Adipose tissue (tissue), 3 donors: Measurements from ENCODE around the gene C1QL4. TPM values are rescaled to one million over a fixed set of nuclear protein-coding genes. Genes with fewer than 3 reads are reported as not detected.
"Not testable (repeated sequence)": the region's sequence is repeated elsewhere in the genome, so short reads cannot be mapped to it uniquely, and the experiment has no call there.

ENCODE experiments used
- H3K27ac ChIP-seq: one replicate; pipeline ENCODE4 v1.5.1; 2013; ENCODE audit warnings: low read depth, low read length
- WGBS, 3 donors: extraction: QIAGEN DNeasy Blood & Tissue Kit; methylation state at CpG; one replicate each; pipeline ENCODE4 v1.1.7; 2013; 5-methylcytosine and 5-hydroxymethylcytosine counted together
- polyA plus RNA-seq, 3 donors: library from polyadenylated mRNA; stranded (reverse); fragments of 200-250 nt; gene quantifications; one replicate each; pipeline ENCODE4 v1.2.3, GENCODE V29; 2013
- donor health status: healthy with polysubstance abuse.
- donor health status: Bipolar disorder and iron deficiency.
- donor health status: healthy.

C1QL4 gene
- polyA plus RNA-seq = not detected

- 2 to 3% (median 2%) methylated on average over 53 to 65 of the region's 65 CpGs for WGBS, 3 donors
- no peak within 1 kb of the TSS for H3K27ac ChIP-seq
These were observed at the start of gene C1QL4 for GRCh38 chr12:49336645-49337584. TSS of gene C1QL4 (minus strand) at chr12:49337188. CDS start at chr12:49336477, 711 bp downstream.

GRCh38 chr12:49380184-49380583, 43.2 kb upstream of the C1QL4 start:
- 84 to 98% (median 95%) methylated on average over 9 of the region's 9 CpGs for WGBS, 3 donors
- not testable (repeated sequence) for H3K27ac ChIP-seq

DNA sequence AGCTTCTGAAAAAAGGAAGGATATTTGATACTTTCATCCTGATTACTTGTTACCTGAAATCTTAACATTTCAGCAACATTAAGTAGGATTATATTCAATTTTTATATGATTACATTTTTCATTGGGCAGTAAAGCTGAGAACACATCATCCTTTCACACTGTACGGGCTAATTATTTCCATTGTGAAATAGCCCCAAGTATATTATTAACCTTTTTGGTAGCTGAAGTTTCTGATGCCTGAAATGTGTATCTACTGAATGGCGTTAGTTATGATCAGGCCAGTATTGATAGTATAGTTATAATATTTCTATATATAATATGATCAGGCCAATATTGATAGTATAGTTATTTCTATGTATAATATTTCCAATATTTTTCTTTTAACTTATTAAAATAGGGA, 40.4 kb upstream of the C1QL4 start:
- no peak overlapping the region for H3K27ac ChIP-seq
- 53 to 86% (median 86%) methylated on average over 2 of the region's 2 CpGs for WGBS, 3 donors

GRCh38 chr12:49375406-49375805, 38.4 kb upstream of the C1QL4 start:
- 89 to 100% (median 97%) methylated on average over 1 of the region's 1 CpG for WGBS, 3 donors
- no peak overlapping the region for H3K27ac ChIP-seq

GRCh38 chr12:49370539-49370938, 33.6 kb upstream of the C1QL4 start:
- H3K27ac ChIP-seq = no peak overlapping the region
- 90 to 95% (median 92%) methylated on average over 6 of the region's 6 CpGs for WGBS, 3 donors

DNA sequence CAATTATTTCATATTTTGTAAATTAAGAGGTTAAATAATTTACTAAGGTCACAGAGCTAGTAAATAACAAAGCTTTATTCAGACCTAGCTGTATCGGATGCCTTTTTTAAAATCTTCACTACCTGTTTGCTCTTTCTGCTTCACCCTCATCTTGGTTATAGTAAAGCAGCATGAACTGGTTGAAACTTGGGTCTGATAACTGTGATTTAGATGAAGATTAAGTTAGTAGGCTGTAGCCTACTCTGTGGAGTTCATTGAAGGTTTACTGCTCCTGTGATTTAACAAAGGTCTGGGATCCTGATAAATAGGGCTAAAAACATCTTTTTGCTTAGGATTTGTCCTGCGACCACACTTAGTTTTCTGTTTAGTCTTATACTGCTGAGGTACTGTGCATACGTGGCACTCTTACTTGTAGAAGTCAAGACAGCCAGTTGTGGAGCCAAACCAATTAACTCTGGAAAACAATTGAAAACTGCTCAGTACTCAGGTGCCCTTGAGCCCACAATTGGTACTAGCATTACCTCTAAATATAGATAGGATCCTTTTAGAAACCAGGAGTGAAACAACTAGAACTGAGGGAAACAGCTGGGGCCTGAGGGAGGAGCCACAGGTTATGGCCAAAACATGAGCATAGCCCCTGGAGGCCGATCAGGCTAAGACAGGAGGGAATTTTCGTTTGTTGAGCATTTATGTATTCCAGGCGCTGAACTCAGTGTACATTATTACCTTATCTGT, 32.6 kb upstream of the C1QL4 start:
- H3K27ac ChIP-seq = no peak overlapping the region
- WGBS, 3 donors = 38 to 43% (median 41%) methylated on average over 6 of the region's 6 CpGs

GRCh38 chr12:49368240-49368600, 31.2 kb upstream of the C1QL4 start:
- WGBS, 3 donors = 12 to 22% (median 22%) methylated on average over 3 of the region's 3 CpGs
- no peak overlapping the region for H3K27ac ChIP-seq

GRCh38 chr12:49367381-49368239, 30.6 kb upstream of the C1QL4 start, which contains the start of gene SPATS2:
TSS of gene SPATS2 (plus strand) at chr12:49367462. CDS start at chr12:49461013, 93,551 bp downstream.
- WGBS, 3 donors = 0 to 2% (median 0%) methylated on average over 40 to 52 of the region's 52 CpGs
- H3K27ac ChIP-seq = peak within 1 kb of the TSS; percentile 38

DNA sequence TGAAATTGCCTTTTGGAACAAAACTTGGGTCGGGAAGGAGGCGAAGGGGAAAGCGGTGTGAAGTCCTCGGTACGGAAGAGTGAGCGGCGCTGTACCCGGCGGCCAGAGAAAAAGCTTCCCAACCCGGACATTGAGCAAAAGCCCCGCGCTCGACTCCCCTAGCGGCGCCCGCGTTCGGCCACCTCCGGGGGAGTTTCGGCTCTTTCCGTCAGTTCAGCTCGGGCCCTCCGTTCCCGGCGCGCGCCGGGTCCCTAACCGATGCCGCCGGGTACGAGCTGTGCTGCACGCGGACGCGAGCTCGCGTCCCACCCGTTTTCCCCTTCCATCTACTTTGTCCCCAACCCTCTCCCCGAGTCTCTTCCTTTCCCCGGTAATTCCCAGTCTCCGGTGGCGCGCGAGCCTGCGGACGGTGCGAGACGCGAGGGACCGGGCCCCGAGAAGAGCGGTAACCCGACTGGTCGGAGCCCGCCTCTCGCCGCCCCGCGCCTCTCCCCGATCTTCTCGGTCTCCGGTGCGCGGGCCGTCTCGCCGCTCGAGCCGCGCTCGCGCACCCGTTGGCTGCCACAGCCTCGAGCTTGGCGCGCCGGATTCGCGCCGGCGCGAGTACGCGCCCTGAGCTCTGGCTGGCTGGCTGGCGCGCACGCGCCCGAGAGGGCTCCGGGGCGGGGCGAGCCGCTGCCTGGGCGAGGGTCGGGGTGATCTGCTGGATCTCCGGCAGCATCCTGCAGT, 29.8 kb upstream of the C1QL4 start:
- peak overlapping the region; percentile 38 for H3K27ac ChIP-seq
- WGBS, 3 donors = 0 to 1% (median 1%) methylated on average over 94 to 97 of the region's 97 CpGs

DNA sequence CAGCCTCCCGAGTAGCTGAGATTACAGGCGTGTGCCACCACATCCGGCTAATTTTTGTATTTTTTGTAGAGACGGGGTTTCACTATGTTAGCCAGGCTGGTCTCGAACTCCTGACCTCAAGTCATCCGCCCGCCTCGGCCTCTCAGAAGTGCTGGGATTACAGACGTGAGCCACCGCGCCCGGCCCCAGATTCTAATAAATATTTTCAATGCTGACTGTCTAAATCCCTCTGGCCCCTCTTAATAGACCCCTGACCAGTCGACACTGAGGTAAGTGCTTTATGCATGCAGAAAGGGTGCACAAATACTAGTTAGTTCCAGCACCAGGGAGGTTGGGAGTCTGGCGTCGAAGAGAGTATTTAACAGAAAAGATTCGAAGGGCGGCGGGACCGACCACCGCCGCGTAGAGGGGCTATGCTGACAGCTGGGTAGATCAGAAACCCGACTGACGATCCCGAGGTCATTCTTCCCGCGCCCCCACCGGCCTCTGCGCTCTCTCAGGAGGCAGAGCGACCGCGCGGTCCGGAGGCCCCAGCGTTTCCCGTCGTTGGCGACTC, 29.2 kb upstream of the C1QL4 start:
- no peak overlapping the region for H3K27ac ChIP-seq
- WGBS, 3 donors = 4 to 18% (median 15%) methylated on average over 36 to 38 of the region's 38 CpGs

- 63 to 79% (median 69%) methylated on average over 5 of the region's 5 CpGs for WGBS, 3 donors
- H3K27ac ChIP-seq = no peak overlapping the region
These were observed 28.6 kb upstream of the C1QL4 start for GRCh38 chr12:49365542-49365941.

GRCh38 chr12:49364989-49365388, 28.0 kb upstream of the C1QL4 start:
- 61 to 83% (median 62%) methylated on average over 1 of the region's 1 CpG for WGBS, 3 donors

DNA sequence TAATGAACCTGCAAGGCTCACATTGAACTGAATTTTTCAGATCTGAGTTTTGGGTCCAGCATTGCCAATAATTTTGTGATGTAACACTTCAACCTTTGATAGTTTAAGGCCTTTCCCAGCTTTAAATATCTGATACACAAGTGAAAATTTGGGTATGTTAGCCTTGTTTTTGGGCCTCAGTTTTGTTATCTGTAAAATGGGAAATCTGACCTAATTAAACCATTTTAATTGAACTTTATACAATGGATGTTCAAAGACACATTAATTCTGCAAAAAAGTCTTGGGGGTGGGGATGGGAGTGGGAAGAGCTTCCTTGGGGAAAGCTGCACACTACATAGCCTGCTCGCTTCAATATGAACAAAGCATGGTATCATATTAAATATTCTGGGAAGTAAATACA, 25.1 kb upstream of the C1QL4 start:
- no peak overlapping the region for H3K27ac ChIP-seq
- WGBS, 3 donors = 96 to 98% (median 97%) methylated on average over 1 of the region's 1 CpG

More at GRCh38 chr12:49364989-49365388, 28.0 kb upstream of the C1QL4 start:
- no peak overlapping the region for H3K27ac ChIP-seq

DNA sequence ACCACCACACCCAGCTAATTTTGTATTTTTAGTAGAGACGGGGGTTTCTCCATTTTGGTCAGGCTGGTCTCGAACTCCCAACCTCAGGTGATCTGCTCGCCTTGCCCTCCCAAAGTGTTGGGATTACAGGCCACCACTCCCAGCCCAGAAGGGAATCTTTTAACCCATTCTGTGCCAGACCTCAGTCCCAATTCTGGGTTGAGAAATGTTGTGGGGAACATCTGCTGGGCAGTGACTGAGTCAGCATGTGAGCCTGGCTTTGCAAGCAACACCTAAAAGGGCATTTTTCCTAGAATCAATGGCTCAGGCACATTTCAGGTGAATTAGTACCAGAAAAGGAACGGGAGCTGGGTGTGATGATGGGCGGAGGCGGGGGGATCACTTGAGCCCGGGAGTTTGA, 22.7 kb upstream of the C1QL4 start:
- 80 to 86% (median 83%) methylated on average over 7 of the region's 7 CpGs for WGBS, 3 donors
- no peak overlapping the region for H3K27ac ChIP-seq

- no peak overlapping the region for H3K27ac ChIP-seq
- WGBS, 3 donors = 17 to 24% (median 22%) methylated on average over 7 of the region's 7 CpGs
These were observed 21.6 kb upstream of the C1QL4 start for GRCh38 chr12:49358483-49359141.

DNA sequence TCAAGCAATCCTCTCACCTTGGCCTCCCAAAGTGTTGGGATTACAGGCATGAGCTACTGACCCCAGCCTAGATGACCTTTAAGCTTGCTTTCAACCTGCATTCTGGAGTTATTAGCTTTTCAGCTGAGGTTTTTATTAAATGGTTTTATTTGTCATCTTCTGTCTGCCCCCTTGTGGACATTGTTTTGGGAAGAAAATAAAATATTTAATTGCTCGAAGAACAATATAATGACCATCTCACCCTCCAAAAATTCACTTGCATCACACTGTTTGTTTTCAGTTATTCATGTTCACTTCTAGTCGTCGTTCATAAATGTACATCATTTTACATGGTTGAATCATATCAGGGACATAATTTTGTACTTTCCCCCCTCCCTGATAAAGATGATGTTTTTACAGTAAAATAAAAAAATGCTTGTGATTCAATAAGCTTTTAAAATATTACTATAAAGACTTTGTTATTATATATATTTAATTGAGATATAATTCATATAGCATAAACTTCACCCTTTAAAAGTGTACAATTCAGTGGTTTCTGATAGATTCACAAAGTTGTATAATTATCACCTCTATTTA, 20.2 kb upstream of the C1QL4 start:
- 7 to 15% (median 8%) methylated on average over 3 of the region's 3 CpGs for WGBS, 3 donors
- no peak overlapping the region for H3K27ac ChIP-seq

GRCh38 chr12:49355913-49356312, 18.9 kb upstream of the C1QL4 start:
- no peak overlapping the region for H3K27ac ChIP-seq
- 95 to 97% (median 96%) methylated on average over 10 of the region's 10 CpGs for WGBS, 3 donors
